DND-41 (cell line): Measurements from ENCODE around the gene LIPG.

Experiments
- ATAC-seq: fragments of 200-7000 bp; cut with Tn5 transposase; 3 replicates; pipeline ENCODE4 v1.9.1; 2021; ENCODE audit warnings: low read depth; ENCODE audit not compliant: insufficient read depth
- DNase-seq: peaks from one replicate; pipeline ENCODE4 v3.0.0-alpha.2; 2020
- H2AFZ ChIP-seq: 2 replicates; pipeline ENCODE4 v1.6.0; 2012; ENCODE audit warnings: low read depth, low read length
- H3K27ac ChIP-seq: 2 replicates; pipeline ENCODE4 v1.5.1; 2012; ENCODE audit warnings: low read length, inconsistent platforms
- H3K27me3 ChIP-seq: fragments of 200-600 bp; sonication (generic); 2 replicates; pipeline ENCODE4 v1.6.0; 2012; ENCODE audit warnings: low read length, mild to moderate bottlenecking, inconsistent platforms; ENCODE audit not compliant: insufficient read depth, poor library complexity
- H3K36me3 ChIP-seq: 2 replicates; pipeline ENCODE4 v1.5.1; 2012; ENCODE audit warnings: low read length, inconsistent platforms; ENCODE audit not compliant: insufficient read depth
- H3K4me1 ChIP-seq: 2 replicates; pipeline ENCODE4 v1.5.1; 2012; ENCODE audit warnings: mild to moderate bottlenecking, low read length; ENCODE audit not compliant: insufficient read depth
- H3K4me2 ChIP-seq: 2 replicates; pipeline ENCODE4 v1.6.0; 2012; ENCODE audit warnings: mild to moderate bottlenecking, moderate library complexity, low read length, inconsistent platforms; ENCODE audit not compliant: insufficient read depth
- H3K4me3 ChIP-seq, 2 experiments: fragments of 200-600 bp in 1 of 2; shearing (Covaris generic) in 1 of 2; 2 replicates each; pipeline ENCODE4 v1.5.1; 2012 to 2016; ENCODE audit warnings: inconsistent platforms in 2 of 2, low read length in 2 of 2, mild to moderate bottlenecking in 2 of 2, low read depth in 1 of 2, moderate library complexity in 1 of 2
- H3K79me2 ChIP-seq: 2 replicates; pipeline ENCODE4 v1.6.0; 2012; ENCODE audit warnings: low read length, inconsistent platforms; ENCODE audit not compliant: insufficient read depth
- H3K9ac ChIP-seq: 2 replicates; pipeline ENCODE4 v1.6.0; 2012; ENCODE audit warnings: low read depth, mild to moderate bottlenecking, inconsistent platforms, low read length, moderate library complexity
- H3K9me3 ChIP-seq: 2 replicates; pipeline ENCODE4 v1.5.1; 2012; ENCODE audit warnings: low read length, moderate library complexity, mild to moderate bottlenecking, inconsistent platforms; ENCODE audit not compliant: insufficient read depth, severe bottlenecking
- H4K20me1 ChIP-seq: 2 replicates; pipeline ENCODE4 v1.6.0; 2012; ENCODE audit warnings: low read length; ENCODE audit not compliant: insufficient read depth
- EZH2 ChIP-seq: IDR thresholded peaks from 3 replicates; pipeline ENCODE4 v1.6.1; 2012; ENCODE audit warnings: borderline replicate concordance, low read depth, mild to moderate bottlenecking, moderate library complexity, low read length, inconsistent platforms; ENCODE audit not compliant: severe bottlenecking
- TF ChIP-seq, protein P1 (sequence below): IDR thresholded peaks from 2 replicates; pipeline ENCODE4 v1.5.1; 2012; ENCODE audit warnings: borderline replicate concordance, low read length, moderate library complexity, mild to moderate bottlenecking; ENCODE audit not compliant: poor library complexity, severe bottlenecking; ENCODE audit errors: extremely low read depth

Gene LIPG

DNA sequence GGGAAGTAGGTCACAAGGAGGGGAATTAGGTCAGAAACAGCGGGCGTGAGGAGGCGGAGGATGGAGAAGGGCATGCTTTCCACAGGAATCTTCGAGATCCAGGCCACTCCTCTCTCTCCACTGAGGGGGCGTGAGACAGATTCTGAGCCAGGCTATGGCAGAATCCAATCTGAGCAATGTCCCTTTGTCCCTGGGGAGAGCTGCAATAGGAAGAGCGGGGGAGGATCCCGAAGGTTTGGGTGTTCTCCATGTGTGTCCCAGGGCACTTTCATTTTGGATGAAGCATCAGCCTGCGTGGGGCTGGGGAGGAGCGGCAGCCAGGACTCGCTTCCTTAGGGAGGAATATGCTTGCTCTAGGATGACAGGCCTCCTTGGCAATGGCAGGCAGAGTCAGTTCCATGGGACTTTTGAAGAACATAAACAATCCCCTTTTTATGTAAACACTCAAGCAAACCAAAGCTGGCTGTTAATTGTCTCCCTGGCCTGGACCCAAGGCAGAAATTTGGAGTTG lies 84.0 kb downstream of the LIPG start:
- no peaks in the 10 kb centered on the region for H4K20me1 ChIP-seq
- no peak overlapping the region for H2AFZ ChIP-seq
- no peaks in the 10 kb centered on the region for H3K27me3 ChIP-seq
- TF ChIP-seq, protein P1, sequence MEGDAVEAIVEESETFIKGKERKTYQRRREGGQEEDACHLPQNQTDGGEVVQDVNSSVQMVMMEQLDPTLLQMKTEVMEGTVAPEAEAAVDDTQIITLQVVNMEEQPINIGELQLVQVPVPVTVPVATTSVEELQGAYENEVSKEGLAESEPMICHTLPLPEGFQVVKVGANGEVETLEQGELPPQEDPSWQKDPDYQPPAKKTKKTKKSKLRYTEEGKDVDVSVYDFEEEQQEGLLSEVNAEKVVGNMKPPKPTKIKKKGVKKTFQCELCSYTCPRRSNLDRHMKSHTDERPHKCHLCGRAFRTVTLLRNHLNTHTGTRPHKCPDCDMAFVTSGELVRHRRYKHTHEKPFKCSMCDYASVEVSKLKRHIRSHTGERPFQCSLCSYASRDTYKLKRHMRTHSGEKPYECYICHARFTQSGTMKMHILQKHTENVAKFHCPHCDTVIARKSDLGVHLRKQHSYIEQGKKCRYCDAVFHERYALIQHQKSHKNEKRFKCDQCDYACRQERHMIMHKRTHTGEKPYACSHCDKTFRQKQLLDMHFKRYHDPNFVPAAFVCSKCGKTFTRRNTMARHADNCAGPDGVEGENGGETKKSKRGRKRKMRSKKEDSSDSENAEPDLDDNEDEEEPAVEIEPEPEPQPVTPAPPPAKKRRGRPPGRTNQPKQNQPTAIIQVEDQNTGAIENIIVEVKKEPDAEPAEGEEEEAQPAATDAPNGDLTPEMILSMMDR, result no peak
- TF ChIP-seq EZH2, result no peak
- H3K27ac ChIP-seq, result no peak overlapping the region
- no peaks in the 10 kb centered on the region for H3K9me3 ChIP-seq
- no peaks in the 10 kb centered on the region for H3K79me2 ChIP-seq
- H3K4me2 ChIP-seq, result no peak overlapping the region
- DNase-seq (no peak), ATAC-seq (no peak)
- H3K4me1 ChIP-seq, result no peaks in the 10 kb centered on the region
- H3K9ac ChIP-seq, result no peak overlapping the region
- H3K36me3 ChIP-seq, result no peaks in the 10 kb centered on the region
- H3K4me3 ChIP-seq, result no peak overlapping the region

DNA sequence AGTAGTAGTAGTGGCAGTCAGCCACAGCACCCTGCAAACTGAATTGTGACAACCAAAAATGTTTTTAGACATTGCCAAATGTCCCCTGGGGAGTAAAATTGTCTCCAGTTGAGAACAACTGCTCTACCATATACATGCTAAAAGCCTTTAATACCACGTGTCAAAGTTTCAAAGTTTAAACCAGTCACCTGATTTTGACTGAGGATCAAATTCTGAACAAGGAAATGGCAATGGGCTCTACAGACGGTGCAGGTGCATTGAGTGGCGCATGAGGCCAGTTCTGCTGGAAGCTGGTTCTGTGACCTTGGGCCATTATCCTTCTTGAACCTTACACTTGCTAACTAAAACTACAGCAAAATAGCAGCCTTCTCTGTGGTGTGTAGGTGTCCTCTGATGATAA lies 85.0 kb downstream of the LIPG start:
- Histone ChIP-seq H3K27me3 (no peaks in the 10 kb centered on the region), H3K27ac (no peak overlapping the region), H3K9me3 (no peaks in the 10 kb centered on the region), H2AFZ (no peak overlapping the region), H3K36me3 (no peaks in the 10 kb centered on the region), H3K4me2 (no peak overlapping the region), H3K4me1 (no peaks in the 10 kb centered on the region), H3K4me3 (no peak overlapping the region), H3K79me2 (no peaks in the 10 kb centered on the region), H4K20me1 (no peaks in the 10 kb centered on the region), H3K9ac (no peak overlapping the region)
- no peak for DNase-seq
- TF ChIP-seq, protein P1, result no peak
- TF ChIP-seq EZH2, result no peak
- no peak for ATAC-seq

DNA sequence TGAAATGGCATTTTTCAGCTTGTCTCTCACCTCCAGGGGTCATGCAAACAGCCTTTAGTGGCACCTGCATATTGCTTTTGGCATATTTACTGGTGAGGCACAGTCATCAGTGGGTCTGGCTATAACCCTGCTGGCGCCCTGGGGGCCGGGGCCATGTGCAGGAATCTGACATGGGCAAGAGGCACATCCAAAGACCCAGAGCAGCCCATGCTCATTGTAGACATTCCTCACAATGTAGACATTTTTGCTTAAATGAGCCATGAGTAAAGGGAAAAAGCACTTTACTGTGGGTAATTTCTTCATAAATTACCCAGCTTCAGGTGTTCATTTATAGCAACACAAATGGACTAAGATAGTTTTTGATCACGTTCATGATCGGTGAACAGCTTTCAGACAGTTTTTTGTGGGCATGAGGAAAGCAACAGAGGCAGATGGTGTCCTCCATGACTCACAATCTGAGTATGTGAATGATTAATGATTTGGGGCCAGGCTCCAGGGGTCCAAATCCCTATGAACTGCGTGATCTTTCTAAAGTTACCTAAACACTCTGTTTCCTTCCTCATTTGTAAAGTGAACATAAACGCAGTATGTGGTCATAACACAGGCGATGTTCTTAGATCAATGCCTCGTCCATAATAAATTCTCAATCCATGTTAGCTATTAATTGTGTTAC lies 85.8 kb downstream of the LIPG start:
- H3K27me3 ChIP-seq, result no peaks in the 10 kb centered on the region
- H3K79me2 ChIP-seq, result no peaks in the 10 kb centered on the region
- no peaks in the 10 kb centered on the region for H3K36me3 ChIP-seq
- no peak overlapping the region for H3K9ac ChIP-seq
- no peak overlapping the region for H2AFZ ChIP-seq
- H3K4me3 ChIP-seq, result no peak overlapping the region
- no peak for ATAC-seq
- H3K9me3 ChIP-seq, result no peaks in the 10 kb centered on the region
- no peak for TF ChIP-seq EZH2
- TF ChIP-seq, protein P1, result no peak
- no peak for DNase-seq
- no peaks in the 10 kb centered on the region for H3K4me1 ChIP-seq
- H3K27ac ChIP-seq, result no peak overlapping the region
- H3K4me2 ChIP-seq, result no peak overlapping the region
- H4K20me1 ChIP-seq, result no peaks in the 10 kb centered on the region

DNA sequence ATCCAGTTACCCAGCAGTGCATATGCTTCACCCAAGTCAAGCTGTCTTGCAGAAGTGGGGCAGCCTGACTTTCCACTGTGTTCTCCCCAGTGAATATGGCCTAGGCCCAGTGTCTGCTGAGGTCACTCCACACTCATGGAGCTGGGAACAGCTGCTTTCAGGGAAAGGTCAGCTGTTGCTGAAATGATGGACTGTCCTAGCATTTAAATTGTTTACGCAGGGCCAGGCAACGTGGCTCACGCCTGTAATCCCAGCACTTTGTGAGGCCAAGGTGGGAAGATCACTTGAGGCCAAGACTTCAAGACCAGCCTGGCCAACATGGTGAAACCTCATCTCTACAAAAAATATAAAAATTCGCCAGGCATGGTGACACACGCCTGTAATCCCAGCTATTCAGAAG lies 86.5 kb downstream of the LIPG start:
- no peaks in the 10 kb centered on the region for H3K79me2 ChIP-seq
- no peak for DNase-seq
- H3K27ac ChIP-seq, result no peak overlapping the region

More for the DNA sequence above, 86.5 kb downstream of the LIPG start:
- Histone ChIP-seq H3K9me3 (no peaks in the 10 kb centered on the region), H3K27me3 (no peaks in the 10 kb centered on the region), H3K9ac (no peak overlapping the region), H3K4me1 (no peaks in the 10 kb centered on the region), H4K20me1 (no peaks in the 10 kb centered on the region), H2AFZ (no peak overlapping the region), H3K4me3 (no peak overlapping the region), H3K4me2 (no peak overlapping the region), H3K36me3 (no peaks in the 10 kb centered on the region)
- TF ChIP-seq EZH2, result no peak
- TF ChIP-seq, protein P1, result no peak
- no peak for ATAC-seq
